SK-N-SH treated with all-trans-retinoic acid at 6 μM for 48 hours (cell line): ENCODE measurements around the gene PRKCSH.

Source experiments
- BACH2 ChIP-seq: fragments of 250-450 bp; sonication (Bioruptor Pico); IDR thresholded peaks from 2 replicates; pipeline ENCODE4 v1.9.0; 2021; ENCODE audit warnings: mild to moderate bottlenecking, borderline replicate concordance
- CSRNP3 ChIP-seq: fragments of 250-450 bp; sonication (Bioruptor Pico); IDR thresholded peaks from 2 replicates; pipeline ENCODE4 v1.5.1; 2021; ENCODE audit warnings: mild to moderate bottlenecking, moderate library complexity
- GLIS3 ChIP-seq: fragments of 250-450 bp; sonication (Bioruptor Pico); IDR thresholded peaks from 2 replicates; pipeline ENCODE4 v1.5.0; 2020; ENCODE audit warnings: mild to moderate bottlenecking, moderate library complexity
- PATZ1 ChIP-seq: fragments of 250-450 bp; sonication (Bioruptor Pico); IDR thresholded peaks from 2 replicates; pipeline ENCODE4 v1.8.0; 2020; ENCODE audit warnings: mild to moderate bottlenecking, moderate library complexity, borderline replicate concordance
- POU6F1 ChIP-seq: fragments of 250-450 bp; sonication (Bioruptor Pico); IDR thresholded peaks from 2 replicates; pipeline ENCODE4 v1.8.0; 2021; ENCODE audit warnings: low read depth, mild to moderate bottlenecking, moderate library complexity, borderline replicate concordance
- PPARA ChIP-seq: fragments of 250-450 bp; sonication (Bioruptor Pico); IDR thresholded peaks from 2 replicates; pipeline ENCODE4 v1.5.0; 2020; ENCODE audit warnings: mild to moderate bottlenecking, borderline replicate concordance
- RARB ChIP-seq: fragments of 250-450 bp; sonication (Bioruptor Pico); IDR thresholded peaks from 2 replicates; pipeline ENCODE4 v1.8.0; 2021; ENCODE audit warnings: mild to moderate bottlenecking, moderate library complexity
- TOX ChIP-seq: fragments of 250-450 bp; sonication (Bioruptor Pico); IDR thresholded peaks from 2 replicates; pipeline ENCODE4 v1.8.0; 2021; ENCODE audit warnings: mild to moderate bottlenecking, moderate library complexity, borderline replicate concordance
- TSHZ2 ChIP-seq: fragments of 250-450 bp; sonication (Bioruptor Pico); IDR thresholded peaks from 2 replicates; pipeline ENCODE4 v1.5.0; 2020; ENCODE audit warnings: mild to moderate bottlenecking, moderate library complexity
- ZNF8 ChIP-seq: fragments of 450-650 bp; formaldehyde crosslinking; IDR thresholded peaks from 2 replicates; pipeline ENCODE4 v1.5.0; 2020; ENCODE audit warnings: mild to moderate bottlenecking, moderate library complexity

- no peak for TF ChIP-seq GLIS3 (CRISPR knock-in tag)
- no peak for TF ChIP-seq CSRNP3 (CRISPR knock-in tag)
- no peak for TF ChIP-seq TSHZ2
- TF ChIP-seq TOX (CRISPR knock-in tag): no peak
- TF ChIP-seq BACH2 (CRISPR knock-in tag): no peak
- no peak for TF ChIP-seq PATZ1 (CRISPR knock-in tag)
- TF ChIP-seq PPARA (CRISPR knock-in tag): no peak
- no peak for TF ChIP-seq RARB (CRISPR knock-in tag)
- no peak for TF ChIP-seq POU6F1 (CRISPR knock-in tag)
- no peak for TF ChIP-seq ZNF8 (CRISPR knock-in tag)
Observed at GRCh38 chr19:11485245-11485837, 49.9 kb downstream of the PRKCSH start.
